Central memory CD8-positive, alpha-beta T cell (primary cell): Measurements from ENCODE around the gene CAB39L.

Experiments used
- ATAC-seq: fragments of 150-1000 bp; cut with Tn5 transposase; replicated peaks from 2 replicates; pipeline ENCODE4 v1.10.0; 2022; ENCODE audit warnings: mild to moderate bottlenecking, moderate FRiP score, moderate number of reproducible peaks; ENCODE audit not compliant: poor library complexity, severe bottlenecking; ENCODE audit errors: extremely low read depth
- DNase-seq, 2 donors: peaks; one replicate each; pipeline ENCODE4 v3.0.0; 2021; ENCODE audit warnings: low spot score in 2 of 2
- H3K27ac Mint-ChIP-seq: one replicate; pipeline ENCODE4 v1.8.0; 2022; ENCODE audit warnings: low read depth, mild to moderate bottlenecking, moderate library complexity, mixed read lengths
- H3K27me3 Mint-ChIP-seq: one replicate; pipeline ENCODE4 v1.8.0; 2022; ENCODE audit warnings: mixed read lengths
- H3K36me3 Mint-ChIP-seq: one replicate; pipeline ENCODE4 v1.8.0; 2022; ENCODE audit warnings: mild to moderate bottlenecking, moderate library complexity, mixed read lengths; ENCODE audit not compliant: insufficient read depth
- H3K4me1 Mint-ChIP-seq: one replicate; pipeline ENCODE4 v1.8.0; 2022; ENCODE audit warnings: mixed read lengths
- H3K4me3 Mint-ChIP-seq: one replicate; pipeline ENCODE4 v1.8.0; 2022; ENCODE audit warnings: mild to moderate bottlenecking, moderate library complexity, mixed read lengths
- H3K9me3 Mint-ChIP-seq: one replicate; pipeline ENCODE4 v1.8.0; 2022; ENCODE audit warnings: mixed read lengths

The CAB39L gene

GRCh38 chr13:49265822-49266221, 178.0 kb downstream of the CAB39L start:
- DNase-seq = no peak

GRCh38 chr13:49262634-49263033, 181.2 kb downstream of the CAB39L start:
- H3K27ac Mint-ChIP-seq = no peak overlapping the region
- no peak overlapping the region for H3K4me3 Mint-ChIP-seq
- DNase-seq (no peak), ATAC-seq (no peak)
- no peaks in the 10 kb centered on the region for H3K9me3 Mint-ChIP-seq
- H3K27me3 Mint-ChIP-seq = no peaks in the 10 kb centered on the region
- H3K4me1 Mint-ChIP-seq = peaks cover 8% of the 10 kb centered on the region
- peaks cover 21% of the 10 kb centered on the region for H3K36me3 Mint-ChIP-seq

More at GRCh38 chr13:49265822-49266221, 178.0 kb downstream of the CAB39L start:
- H3K36me3 Mint-ChIP-seq = peaks cover 19% of the 10 kb centered on the region
- H3K9me3 Mint-ChIP-seq = no peaks in the 10 kb centered on the region
- no peaks in the 10 kb centered on the region for H3K27me3 Mint-ChIP-seq
- no peak for ATAC-seq
- no peak overlapping the region for H3K27ac Mint-ChIP-seq
- no peaks in the 10 kb centered on the region for H3K4me1 Mint-ChIP-seq
- H3K4me3 Mint-ChIP-seq = no peak overlapping the region

GRCh38 chr13:49259586-49259985, 184.3 kb downstream of the CAB39L start:
- no peak overlapping the region for H3K27ac Mint-ChIP-seq
- H3K36me3 Mint-ChIP-seq = peaks cover 25% of the 10 kb centered on the region
- DNase-seq (no peak), ATAC-seq (no peak)
- no peak overlapping the region for H3K4me3 Mint-ChIP-seq
- no peaks in the 10 kb centered on the region for H3K9me3 Mint-ChIP-seq
- H3K27me3 Mint-ChIP-seq = no peaks in the 10 kb centered on the region
- H3K4me1 Mint-ChIP-seq = peaks cover 14% of the 10 kb centered on the region
